Measurements from ENCODE around the gene RARG.

DNA sequence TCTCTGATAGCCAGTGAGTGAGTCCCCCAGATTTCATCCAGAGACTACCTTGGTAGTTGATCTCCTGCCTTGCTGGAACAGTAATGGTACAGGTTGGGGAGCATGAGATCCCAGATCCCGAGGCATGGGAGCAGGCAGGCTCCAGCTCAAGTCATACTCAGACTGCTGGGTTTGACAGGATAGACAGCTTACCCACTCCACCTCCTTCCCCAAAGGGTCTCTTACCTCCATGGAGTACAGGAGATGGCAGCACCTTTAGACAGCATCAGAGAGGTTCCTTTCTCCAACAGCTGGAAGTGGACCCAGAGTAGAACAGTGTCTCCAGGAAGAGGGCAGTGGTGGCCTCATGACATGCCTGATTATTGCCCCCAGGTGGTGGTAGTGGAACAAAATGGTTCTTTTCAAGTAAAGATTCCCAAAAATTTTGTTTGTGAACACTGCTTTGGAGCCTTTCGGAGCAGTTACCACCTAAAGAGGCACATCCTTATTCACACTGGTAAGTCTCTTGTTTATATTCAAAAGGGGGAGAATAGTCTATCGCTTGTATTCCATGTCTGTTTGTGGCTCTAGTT, 46.3 kb downstream of the RARG start:
- TF ChIP-seq EZH2 (IDR thresholded peaks at IDR 0.05; ENCODE audit: borderline replicate concordance, insufficient read depth, low read depth, low read length, poor library complexity, severe bottlenecking) = no peak
- TF ChIP-seq, protein P1, sequence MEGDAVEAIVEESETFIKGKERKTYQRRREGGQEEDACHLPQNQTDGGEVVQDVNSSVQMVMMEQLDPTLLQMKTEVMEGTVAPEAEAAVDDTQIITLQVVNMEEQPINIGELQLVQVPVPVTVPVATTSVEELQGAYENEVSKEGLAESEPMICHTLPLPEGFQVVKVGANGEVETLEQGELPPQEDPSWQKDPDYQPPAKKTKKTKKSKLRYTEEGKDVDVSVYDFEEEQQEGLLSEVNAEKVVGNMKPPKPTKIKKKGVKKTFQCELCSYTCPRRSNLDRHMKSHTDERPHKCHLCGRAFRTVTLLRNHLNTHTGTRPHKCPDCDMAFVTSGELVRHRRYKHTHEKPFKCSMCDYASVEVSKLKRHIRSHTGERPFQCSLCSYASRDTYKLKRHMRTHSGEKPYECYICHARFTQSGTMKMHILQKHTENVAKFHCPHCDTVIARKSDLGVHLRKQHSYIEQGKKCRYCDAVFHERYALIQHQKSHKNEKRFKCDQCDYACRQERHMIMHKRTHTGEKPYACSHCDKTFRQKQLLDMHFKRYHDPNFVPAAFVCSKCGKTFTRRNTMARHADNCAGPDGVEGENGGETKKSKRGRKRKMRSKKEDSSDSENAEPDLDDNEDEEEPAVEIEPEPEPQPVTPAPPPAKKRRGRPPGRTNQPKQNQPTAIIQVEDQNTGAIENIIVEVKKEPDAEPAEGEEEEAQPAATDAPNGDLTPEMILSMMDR (IDR thresholded peaks at IDR 0.05) = no peak

All from B cell (primary cell).